Measurements from ENCODE around the gene MAP7D3.

GRCh38 chrX:136227074-136227473 lies 24.1 kb downstream of the MAP7D3 start:
- TF ChIP-seq CTCF (conservative IDR thresholded peaks at IDR 0.05 in 1 of 2, IDR thresholded peaks at IDR 0.05 in 1 of 2; ENCODE audit: low read depth in 1 of 2, low read length in 2 of 2): no peak
- no peak for TF ChIP-seq EZH2 (IDR thresholded peaks at IDR 0.05; ENCODE audit: low read length, missing control alignments)
